CD1c-positive myeloid dendritic cell (primary cell): ENCODE data around the gene PRELID1.
"Not testable (repeated sequence)": the region's sequence is repeated elsewhere in the genome, so short reads cannot be mapped to it uniquely, and the experiment has no call there.

ENCODE experiments used
- DNase-seq: peaks from one replicate; pipeline ENCODE4 v3.0.0-alpha.2; 2016; ENCODE audit errors: extremely low spot score

Gene PRELID1

GRCh38 chr5:177335701-177336065, 32.1 kb downstream of the PRELID1 start:
- DNase-seq, result no peak

GRCh38 chr5:177336112-177336511, 32.5 kb downstream of the PRELID1 start:
- DNase-seq, result peak; percentile 36

GRCh38 chr5:177336603-177337494, 33.2 kb downstream of the PRELID1 start:
- DNase-seq, result no peak

GRCh38 chr5:177338251-177339106, 34.9 kb downstream of the PRELID1 start:
- DNase-seq, result no peak

GRCh38 chr5:177339107-177339638, 35.6 kb downstream of the PRELID1 start:
- no peak for DNase-seq

GRCh38 chr5:177343000-177343399, 39.4 kb downstream of the PRELID1 start:
- not testable (repeated sequence) for DNase-seq

- DNase-seq, result no peak
These were observed 40.2 kb downstream of the PRELID1 start for GRCh38 chr5:177343777-177344176.

GRCh38 chr5:177344891-177345290, 41.3 kb downstream of the PRELID1 start:
- no peak for DNase-seq

- no peak for DNase-seq
These were observed 43.2 kb downstream of the PRELID1 start for GRCh38 chr5:177346820-177347219.

GRCh38 chr5:177347699-177348098, 44.1 kb downstream of the PRELID1 start:
- no peak for DNase-seq

- DNase-seq, result no peak
These were observed 45.7 kb downstream of the PRELID1 start for GRCh38 chr5:177349362-177349647.

- no peak for DNase-seq
These were observed 46.2 kb downstream of the PRELID1 start for GRCh38 chr5:177349762-177350161.

- no peak for DNase-seq
These were observed 47.3 kb downstream of the PRELID1 start for GRCh38 chr5:177350776-177351391.

- DNase-seq, result peak; percentile 97
These were observed 48.1 kb downstream of the PRELID1 start, which contains the start of gene LMAN2 for GRCh38 chr5:177351392-177352329. TSS of gene LMAN2 (minus strand) at chr5:177351668. CDS start at chr5:177351647, 21 bp downstream.

- DNase-seq, result peak; percentile 33
These were observed 49.5 kb downstream of the PRELID1 start for GRCh38 chr5:177353093-177353492.

GRCh38 chr5:177354256-177354655, 50.7 kb downstream of the PRELID1 start:
- DNase-seq, result no peak

GRCh38 chr5:177354711-177355110, 51.1 kb downstream of the PRELID1 start:
- DNase-seq, result peak; percentile 84

GRCh38 chr5:177355162-177355867, 51.7 kb downstream of the PRELID1 start:
- DNase-seq, result no peak

- peak; percentile 79 for DNase-seq
These were observed 52.2 kb downstream of the PRELID1 start for GRCh38 chr5:177355868-177356168.
